Measurements from ENCODE around the gene LMO1.

Gene LMO1

GRCh38 chr11:8229299-8230177 is 34.1 kb downstream of the LMO1 start:
- H3K4me2 ChIP-seq (ENCODE audit: low read length): no peak overlapping the region
- H3K4me3 ChIP-seq (ENCODE audit: low read length): no peak overlapping the region

GRCh38 chr11:8228231-8228630 is 35.4 kb downstream of the LMO1 start:
- no peak overlapping the region for H3K4me3 ChIP-seq (ENCODE audit: low read length)
- no peaks in the 10 kb centered on the region for H3K4me1 ChIP-seq (ENCODE audit: control insufficient read depth, low read length)
- H3K4me2 ChIP-seq (ENCODE audit: low read length): no peak overlapping the region
- no peaks in the 10 kb centered on the region for H3F3A ChIP-seq (ENCODE audit: control insufficient read depth, insufficient read depth)
- H3K9me2 ChIP-seq (replicated peaks; ENCODE audit: control insufficient read depth, low read length): no peaks in the 10 kb centered on the region
- no peaks in the 10 kb centered on the region for H3K27me3 ChIP-seq (ENCODE audit: control insufficient read depth, low read length)
- H4K20me1 ChIP-seq (ENCODE audit: control insufficient read depth, insufficient read depth, low read depth, low read length): no peaks in the 10 kb centered on the region
- H3K36me3 ChIP-seq (ENCODE audit: control insufficient read depth, low read length): no peaks in the 10 kb centered on the region
- no peaks in the 10 kb centered on the region for H3K9me3 ChIP-seq (ENCODE audit: control insufficient read depth, insufficient read depth, low read length)
- TF ChIP-seq EZH2phosphoT487 (IDR thresholded peaks at IDR 0.05; ENCODE audit: borderline replicate concordance, low read length) (no peak), CTCF (IDR thresholded peaks at IDR 0.05; ENCODE audit: low read depth, low read length, poor library complexity, severe bottlenecking) (no peak)
- no peaks in the 10 kb centered on the region for H3K79me2 ChIP-seq (ENCODE audit: control insufficient read depth, low read length)
- no peak overlapping the region for H3K27ac ChIP-seq (ENCODE audit: low read depth, low read length)

More at GRCh38 chr11:8229299-8230177, 34.1 kb downstream of the LMO1 start:
- H3K9me3 ChIP-seq (ENCODE audit: control insufficient read depth, insufficient read depth, low read length): no peaks in the 10 kb centered on the region
- TF ChIP-seq CTCF (IDR thresholded peaks at IDR 0.05; ENCODE audit: low read depth, low read length, poor library complexity, severe bottlenecking): no peak
- no peak for TF ChIP-seq EZH2phosphoT487 (IDR thresholded peaks at IDR 0.05; ENCODE audit: borderline replicate concordance, low read length)
- H3K27ac ChIP-seq (ENCODE audit: low read depth, low read length): no peak overlapping the region
- H3F3A ChIP-seq (ENCODE audit: control insufficient read depth, insufficient read depth): no peaks in the 10 kb centered on the region
- H3K79me2 ChIP-seq (ENCODE audit: control insufficient read depth, low read length): no peaks in the 10 kb centered on the region
- no peaks in the 10 kb centered on the region for H4K20me1 ChIP-seq (ENCODE audit: control insufficient read depth, insufficient read depth, low read depth, low read length)
- no peaks in the 10 kb centered on the region for H3K27me3 ChIP-seq (ENCODE audit: control insufficient read depth, low read length)
- H3K4me1 ChIP-seq (ENCODE audit: control insufficient read depth, low read length): no peaks in the 10 kb centered on the region
- no peaks in the 10 kb centered on the region for H3K9me2 ChIP-seq (replicated peaks; ENCODE audit: control insufficient read depth, low read length)
- H3K36me3 ChIP-seq (ENCODE audit: control insufficient read depth, low read length): no peaks in the 10 kb centered on the region

GRCh38 chr11:8227156-8228152 is 36.2 kb downstream of the LMO1 start:
- no peaks in the 10 kb centered on the region for H4K20me1 ChIP-seq (ENCODE audit: control insufficient read depth, insufficient read depth, low read depth, low read length)
- no peak overlapping the region for H3K27ac ChIP-seq (ENCODE audit: low read depth, low read length)
- H3K27me3 ChIP-seq (ENCODE audit: control insufficient read depth, low read length): no peaks in the 10 kb centered on the region
- H3K36me3 ChIP-seq (ENCODE audit: control insufficient read depth, low read length): no peaks in the 10 kb centered on the region
- no peaks in the 10 kb centered on the region for H3K4me1 ChIP-seq (ENCODE audit: control insufficient read depth, low read length)
- TF ChIP-seq EZH2phosphoT487 (IDR thresholded peaks at IDR 0.05; ENCODE audit: borderline replicate concordance, low read length) (no peak), CTCF (IDR thresholded peaks at IDR 0.05; ENCODE audit: low read depth, low read length, poor library complexity, severe bottlenecking) (no peak)
- no peaks in the 10 kb centered on the region for H3K79me2 ChIP-seq (ENCODE audit: control insufficient read depth, low read length)
- H3K9me2 ChIP-seq (replicated peaks; ENCODE audit: control insufficient read depth, low read length): no peaks in the 10 kb centered on the region
- H3F3A ChIP-seq (ENCODE audit: control insufficient read depth, insufficient read depth): no peaks in the 10 kb centered on the region
- no peak overlapping the region for H3K4me2 ChIP-seq (ENCODE audit: low read length)
- H3K4me3 ChIP-seq (ENCODE audit: low read length): no peak overlapping the region
- no peaks in the 10 kb centered on the region for H3K9me3 ChIP-seq (ENCODE audit: control insufficient read depth, insufficient read depth, low read length)
